Breast epithelium (tissue), 3 donors: ENCODE data around the gene GNG12.

Experiments used
- POLR2A ChIP-seq: fragments of 450-650 bp; IDR thresholded peaks from one replicate; pipeline ENCODE4 v1.6.1; 2016; ENCODE audit warnings: antibody characterized with exemption, mild to moderate bottlenecking, moderate library complexity
- POLR2AphosphoS5 ChIP-seq, 3 donors: sonication (generic); formaldehyde crosslinking; IDR thresholded peaks; one replicate each; pipeline ENCODE4 v1.6.1; 2017; ENCODE audit warnings: antibody characterized with exemption in 3 of 3
- TF ChIP-seq, protein P1 (sequence below), 3 donors: fragments of 450-650 bp; IDR thresholded peaks; one replicate each; pipeline ENCODE4 v1.5.1; 2016 to 2017; ENCODE audit warnings: antibody characterized with exemption in 3 of 3, mild to moderate bottlenecking in 3 of 3, moderate library complexity in 3 of 3

DNA sequence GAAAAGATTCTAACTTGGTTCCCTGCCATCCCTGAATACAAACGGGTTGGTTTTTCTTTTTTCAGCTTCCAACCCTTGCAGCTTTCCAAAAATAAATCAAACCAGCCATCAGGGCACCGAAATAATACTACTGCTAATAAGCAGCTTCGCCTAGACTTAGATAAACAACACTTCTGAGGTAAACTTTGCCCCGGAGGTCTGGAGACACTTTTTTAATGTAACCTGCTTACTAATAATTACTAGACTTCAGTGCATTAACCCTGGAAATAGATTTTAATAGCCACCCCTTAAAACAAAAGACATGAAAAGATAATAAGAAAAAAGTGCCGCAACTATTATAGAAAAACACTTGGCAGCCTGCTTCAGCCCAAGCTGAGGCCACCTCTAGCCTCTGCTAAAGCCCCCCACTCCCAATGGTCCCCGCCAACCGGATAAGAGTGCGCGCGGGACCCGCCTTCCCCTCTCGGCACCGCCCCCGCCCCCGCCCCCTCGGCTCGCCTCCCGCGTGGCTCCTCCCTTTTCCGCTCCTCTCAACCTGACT lies 148.7 kb downstream of the GNG12 start:
- no peak for TF ChIP-seq POLR2A
- TF ChIP-seq POLR2AphosphoS5 (IDR thresholded peaks at IDR 0.05) = no peak
- TF ChIP-seq, protein P1, sequence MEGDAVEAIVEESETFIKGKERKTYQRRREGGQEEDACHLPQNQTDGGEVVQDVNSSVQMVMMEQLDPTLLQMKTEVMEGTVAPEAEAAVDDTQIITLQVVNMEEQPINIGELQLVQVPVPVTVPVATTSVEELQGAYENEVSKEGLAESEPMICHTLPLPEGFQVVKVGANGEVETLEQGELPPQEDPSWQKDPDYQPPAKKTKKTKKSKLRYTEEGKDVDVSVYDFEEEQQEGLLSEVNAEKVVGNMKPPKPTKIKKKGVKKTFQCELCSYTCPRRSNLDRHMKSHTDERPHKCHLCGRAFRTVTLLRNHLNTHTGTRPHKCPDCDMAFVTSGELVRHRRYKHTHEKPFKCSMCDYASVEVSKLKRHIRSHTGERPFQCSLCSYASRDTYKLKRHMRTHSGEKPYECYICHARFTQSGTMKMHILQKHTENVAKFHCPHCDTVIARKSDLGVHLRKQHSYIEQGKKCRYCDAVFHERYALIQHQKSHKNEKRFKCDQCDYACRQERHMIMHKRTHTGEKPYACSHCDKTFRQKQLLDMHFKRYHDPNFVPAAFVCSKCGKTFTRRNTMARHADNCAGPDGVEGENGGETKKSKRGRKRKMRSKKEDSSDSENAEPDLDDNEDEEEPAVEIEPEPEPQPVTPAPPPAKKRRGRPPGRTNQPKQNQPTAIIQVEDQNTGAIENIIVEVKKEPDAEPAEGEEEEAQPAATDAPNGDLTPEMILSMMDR (IDR thresholded peaks at IDR 0.05) = no peak
